ENCODE data around the gene KRT35.

KRT35 gene

GRCh38 chr17:41468346-41468745 is 12.6 kb downstream of the KRT35 start:
- H3K27me3 ChIP-seq (ENCODE audit: insufficient read depth, low read length, poor library complexity), result no peaks in the 10 kb centered on the region
- no peak overlapping the region for H3K4me2 ChIP-seq (ENCODE audit: insufficient read depth, low read length)
- no peaks in the 10 kb centered on the region for H3K79me2 ChIP-seq (ENCODE audit: insufficient read depth, low read length)
- H3K4me1 ChIP-seq (ENCODE audit: insufficient read depth, low read length), result no peaks in the 10 kb centered on the region
- no peaks in the 10 kb centered on the region for H3K9me3 ChIP-seq (ENCODE audit: insufficient read depth, low read length, severe bottlenecking)
- H3K4me3 ChIP-seq (ENCODE audit: low read depth in 1 of 2, low read length in 2 of 2), result no peak overlapping the region
- H3K9ac ChIP-seq (ENCODE audit: low read depth, low read length), result no peak overlapping the region
- no peaks in the 10 kb centered on the region for H3K36me3 ChIP-seq (ENCODE audit: insufficient read depth, low read length)
- no peak overlapping the region for H2AFZ ChIP-seq (ENCODE audit: low read depth, low read length)
- DNase-seq (no peak), ATAC-seq (ENCODE audit: insufficient read depth, low read depth) (no peak)
- no peak overlapping the region for H3K27ac ChIP-seq (ENCODE audit: low read length)
- no peak for TF ChIP-seq EZH2 (IDR thresholded peaks at IDR 0.05; ENCODE audit: borderline replicate concordance, low read depth, low read length, severe bottlenecking)
- TF ChIP-seq CTCF (IDR thresholded peaks at IDR 0.05; ENCODE audit: borderline replicate concordance, extremely low read depth, low read length, poor library complexity, severe bottlenecking), result no peak
- H4K20me1 ChIP-seq (ENCODE audit: insufficient read depth, low read length), result no peaks in the 10 kb centered on the region

DNA sequence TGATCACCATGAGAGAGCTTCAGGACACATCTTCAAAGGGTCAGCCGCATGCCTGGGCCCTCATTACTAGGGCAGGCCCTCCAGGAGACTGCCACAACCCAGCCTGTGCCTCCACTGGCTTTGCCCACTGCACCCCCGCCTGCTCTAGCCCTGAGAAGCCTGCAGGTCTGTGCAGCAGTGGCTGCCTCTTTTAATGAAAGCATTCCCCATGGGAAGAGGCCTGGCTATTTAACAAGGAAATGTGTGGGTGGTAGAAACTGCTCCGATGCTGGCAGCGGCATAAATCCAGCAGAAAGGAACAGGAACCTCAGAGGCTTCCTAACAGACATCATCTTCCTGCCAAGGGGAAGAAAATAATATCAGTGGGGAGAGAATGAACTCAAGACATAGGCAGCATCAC is 13.4 kb downstream of the KRT35 start:
- Histone ChIP-seq H3K4me3 (ENCODE audit: low read depth in 1 of 2, low read length in 2 of 2) (no peak overlapping the region), H4K20me1 (ENCODE audit: insufficient read depth, low read length) (no peaks in the 10 kb centered on the region), H3K4me1 (ENCODE audit: insufficient read depth, low read length) (no peaks in the 10 kb centered on the region), H2AFZ (ENCODE audit: low read depth, low read length) (no peak overlapping the region), H3K9ac (ENCODE audit: low read depth, low read length) (no peak overlapping the region), H3K36me3 (ENCODE audit: insufficient read depth, low read length) (no peaks in the 10 kb centered on the region), H3K27ac (ENCODE audit: low read length) (no peak overlapping the region), H3K4me2 (ENCODE audit: insufficient read depth, low read length) (no peak overlapping the region), H3K27me3 (ENCODE audit: insufficient read depth, low read length, poor library complexity) (no peaks in the 10 kb centered on the region), H3K79me2 (ENCODE audit: insufficient read depth, low read length) (no peaks in the 10 kb centered on the region), H3K9me3 (ENCODE audit: insufficient read depth, low read length, severe bottlenecking) (no peaks in the 10 kb centered on the region)
- TF ChIP-seq CTCF (IDR thresholded peaks at IDR 0.05; ENCODE audit: borderline replicate concordance, extremely low read depth, low read length, poor library complexity, severe bottlenecking), result no peak
- ATAC-seq (ENCODE audit: insufficient read depth, low read depth), result no peak
- DNase-seq, result no peak

GRCh38 chr17:41466988-41467387 is 14.0 kb downstream of the KRT35 start, which contains the start of gene KRT32:
Gene KRT32 (minus strand): TSS chr17:41467386. CDS start chr17:41467325, 61 bp downstream.
- Histone ChIP-seq H3K36me3 (ENCODE audit: insufficient read depth, low read length) (no peaks in the 10 kb centered on the region), H3K4me2 (ENCODE audit: insufficient read depth, low read length) (no peak within 1 kb of the TSS), H3K79me2 (ENCODE audit: insufficient read depth, low read length) (no peaks in the 10 kb centered on the region), H3K27me3 (ENCODE audit: insufficient read depth, low read length, poor library complexity) (no peaks in the 10 kb centered on the region), H3K27ac (ENCODE audit: low read length) (no peak within 1 kb of the TSS), H2AFZ (ENCODE audit: low read depth, low read length) (no peak within 1 kb of the TSS), H3K4me3 (ENCODE audit: low read depth in 1 of 2, low read length in 2 of 2) (no peak within 1 kb of the TSS), H4K20me1 (ENCODE audit: insufficient read depth, low read length) (no peaks in the 10 kb centered on the region), H3K9ac (ENCODE audit: low read depth, low read length) (no peak within 1 kb of the TSS), H3K9me3 (ENCODE audit: insufficient read depth, low read length, severe bottlenecking) (no peaks in the 10 kb centered on the region), H3K4me1 (ENCODE audit: insufficient read depth, low read length) (no peaks in the 10 kb centered on the region)
- ATAC-seq (ENCODE audit: insufficient read depth, low read depth) (no peak), DNase-seq (no peak)
- TF ChIP-seq CTCF (IDR thresholded peaks at IDR 0.05; ENCODE audit: borderline replicate concordance, extremely low read depth, low read length, poor library complexity, severe bottlenecking), result no peak
- TF ChIP-seq EZH2 (IDR thresholded peaks at IDR 0.05; ENCODE audit: borderline replicate concordance, low read depth, low read length, severe bottlenecking), result no peak

DNA sequence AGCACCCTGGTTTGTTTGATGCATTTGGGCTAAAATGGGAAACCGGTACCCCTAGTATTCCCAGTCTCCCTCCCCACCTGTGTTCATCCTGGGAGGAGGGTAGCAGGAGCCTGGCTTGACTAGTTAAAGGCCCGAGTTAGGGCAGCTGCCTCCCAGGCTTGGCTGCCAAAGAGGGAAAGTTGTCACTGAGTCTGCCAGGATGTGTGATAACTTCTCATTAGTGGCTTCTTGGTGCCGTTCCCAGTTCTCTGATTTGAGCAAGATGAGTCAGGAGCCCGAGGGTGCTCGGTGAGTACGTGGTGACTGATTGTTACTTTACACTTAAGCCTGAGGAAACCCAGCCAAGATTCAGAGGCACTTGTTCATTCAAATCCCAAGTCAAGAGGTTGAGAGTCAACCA is 16.3 kb downstream of the KRT35 start:
- H3K4me2 ChIP-seq (ENCODE audit: insufficient read depth, low read length), result no peak overlapping the region

More for the DNA sequence above, 16.3 kb downstream of the KRT35 start:
- Histone ChIP-seq H3K79me2 (ENCODE audit: insufficient read depth, low read length) (no peaks in the 10 kb centered on the region), H3K9ac (ENCODE audit: low read depth, low read length) (no peak overlapping the region), H3K36me3 (ENCODE audit: insufficient read depth, low read length) (no peaks in the 10 kb centered on the region), H3K27me3 (ENCODE audit: insufficient read depth, low read length, poor library complexity) (no peaks in the 10 kb centered on the region), H3K4me3 (ENCODE audit: low read depth in 1 of 2, low read length in 2 of 2) (no peak overlapping the region), H3K4me1 (ENCODE audit: insufficient read depth, low read length) (no peaks in the 10 kb centered on the region), H3K9me3 (ENCODE audit: insufficient read depth, low read length, severe bottlenecking) (no peaks in the 10 kb centered on the region), H2AFZ (ENCODE audit: low read depth, low read length) (no peak overlapping the region), H3K27ac (ENCODE audit: low read length) (no peak overlapping the region), H4K20me1 (ENCODE audit: insufficient read depth, low read length) (no peaks in the 10 kb centered on the region)
- no peak for ATAC-seq (ENCODE audit: insufficient read depth, low read depth)
- TF ChIP-seq CTCF (IDR thresholded peaks at IDR 0.05; ENCODE audit: borderline replicate concordance, extremely low read depth, low read length, poor library complexity, severe bottlenecking), result no peak
- no peak for TF ChIP-seq EZH2 (IDR thresholded peaks at IDR 0.05; ENCODE audit: borderline replicate concordance, low read depth, low read length, severe bottlenecking)
- no peak for DNase-seq

Data from DND-41 (cell line).